Stimulated activated CD4-positive, alpha-beta T cell treated with anti-CD3 and anti-CD28 coated beads, TNF-alpha, amount 100 ng/mL, for 48 hours (primary cell): ENCODE measurements around the gene FHAD1.

Experiments used
- DNase-seq, 3 donors: peaks; one replicate each; pipeline ENCODE4 v3.0.0-alpha.2; 2020; ENCODE audit warnings: low read depth in 3 of 3

Gene FHAD1

GRCh38 chr1:15246960-15247614 lies at the start of gene FHAD1:
Gene FHAD1 (plus strand): TSS chr1:15247223. CDS start chr1:15251785, 4,562 bp downstream.
- DNase-seq: peak in 2 of 3 donors; percentile 17 to 32

- DNase-seq: no peak
Measured at GRCh38 chr1:15197591-15198447, 49.2 kb upstream of the FHAD1 start.

GRCh38 chr1:15198684-15199083 lies 48.3 kb upstream of the FHAD1 start:
- DNase-seq: no peak

GRCh38 chr1:15201221-15201620 lies 45.8 kb upstream of the FHAD1 start:
- no peak for DNase-seq

- no peak for DNase-seq
Measured at GRCh38 chr1:15201849-15202551, 45.0 kb upstream of the FHAD1 start.

GRCh38 chr1:15204931-15205330 lies 42.1 kb upstream of the FHAD1 start:
- DNase-seq: no peak

- DNase-seq: no peak
Measured at GRCh38 chr1:15205586-15206346, 41.3 kb upstream of the FHAD1 start.

- DNase-seq: no peak
Measured at GRCh38 chr1:15206418-15207030, 40.5 kb upstream of the FHAD1 start.

- DNase-seq: no peak
Measured at GRCh38 chr1:15207031-15207828, 39.8 kb upstream of the FHAD1 start.

- DNase-seq: no peak
Measured at GRCh38 chr1:15207829-15208429, 39.1 kb upstream of the FHAD1 start.

GRCh38 chr1:15210651-15211375 lies 36.2 kb upstream of the FHAD1 start:
- DNase-seq: no peak

- DNase-seq: no peak
Measured at GRCh38 chr1:15211424-15211823, 35.6 kb upstream of the FHAD1 start.

- DNase-seq: no peak
Measured at GRCh38 chr1:15212216-15212953, 34.6 kb upstream of the FHAD1 start.

- no peak for DNase-seq
Measured at GRCh38 chr1:15212954-15213291, 34.1 kb upstream of the FHAD1 start.

- no peak for DNase-seq
Measured at GRCh38 chr1:15213341-15213821, 33.6 kb upstream of the FHAD1 start.

- DNase-seq: no peak
Measured at GRCh38 chr1:15214527-15214926, 32.5 kb upstream of the FHAD1 start.

- no peak for DNase-seq
Measured at GRCh38 chr1:15215116-15215515, 31.9 kb upstream of the FHAD1 start.

- no peak for DNase-seq
Measured at GRCh38 chr1:15217654-15218053, 29.4 kb upstream of the FHAD1 start.
